Pons (tissue), 1 donor: ENCODE measurements around the gene DIP2B.

ENCODE experiments used
- DNase-seq: peaks from one replicate; pipeline ENCODE4 v3.0.0-alpha.2; 2016; ENCODE audit warnings: low spot score

Gene DIP2B

DNA sequence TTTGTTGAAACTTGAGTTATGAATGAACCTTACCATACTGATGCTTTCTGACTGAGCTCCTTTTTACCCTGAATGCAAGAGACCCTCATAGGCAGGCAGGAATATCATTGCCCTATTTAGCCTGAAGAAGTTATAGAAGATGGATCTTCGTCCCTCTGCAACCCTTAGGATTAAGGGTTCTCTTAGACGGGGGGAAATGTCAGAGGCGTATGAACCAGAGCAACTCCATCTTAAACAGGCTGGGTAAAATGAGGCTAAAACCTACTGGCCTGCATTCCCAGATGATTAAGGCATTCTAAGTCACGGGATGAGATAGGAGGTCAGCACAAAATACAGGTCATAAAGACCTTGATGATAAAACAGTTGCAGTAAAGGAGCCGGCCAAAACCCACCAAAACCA is 266.6 kb downstream of the DIP2B start:
- no peak for DNase-seq

DNA sequence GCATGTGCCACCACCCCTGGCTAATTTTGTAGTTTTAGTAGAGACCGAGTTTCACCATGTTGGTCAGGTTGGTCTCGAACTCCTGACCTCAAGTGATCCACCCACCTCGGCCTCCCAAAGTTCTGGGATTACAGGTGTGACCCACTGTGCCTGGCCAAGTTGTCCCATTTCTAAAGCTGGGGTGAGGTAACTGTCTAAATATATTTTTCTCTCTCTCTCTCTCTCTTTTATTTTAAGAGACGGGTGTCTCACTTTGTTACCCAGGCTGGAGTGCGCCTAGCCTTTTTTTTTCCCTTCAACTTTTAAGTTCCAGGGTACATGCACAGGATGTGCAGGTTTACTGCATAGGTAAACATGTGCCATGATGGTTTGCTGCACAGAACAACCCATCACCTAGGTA is 267.7 kb downstream of the DIP2B start:
- no peak for DNase-seq

GRCh38 chr12:50772877-50773276 is 268.1 kb downstream of the DIP2B start:
- no peak for DNase-seq

DNA sequence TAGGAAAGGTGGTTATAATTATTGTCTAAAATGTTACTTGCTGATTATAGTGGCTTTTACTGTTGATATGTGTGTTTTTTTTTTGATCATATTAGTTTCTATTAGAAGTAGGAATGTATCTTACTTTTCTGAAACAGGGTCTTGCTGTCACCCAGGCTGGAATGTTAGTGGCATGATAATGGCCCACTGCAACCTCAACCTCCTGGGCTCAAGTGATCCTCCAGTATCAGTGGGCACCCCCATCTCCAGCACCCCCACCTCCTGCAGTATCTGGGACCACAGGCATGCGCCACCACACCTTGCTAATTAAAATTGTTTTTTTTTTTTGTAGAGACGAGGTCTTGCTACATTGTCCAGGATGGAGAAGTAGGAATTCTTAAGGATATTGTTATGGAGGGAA is 270.5 kb downstream of the DIP2B start:
- no peak for DNase-seq

DNA sequence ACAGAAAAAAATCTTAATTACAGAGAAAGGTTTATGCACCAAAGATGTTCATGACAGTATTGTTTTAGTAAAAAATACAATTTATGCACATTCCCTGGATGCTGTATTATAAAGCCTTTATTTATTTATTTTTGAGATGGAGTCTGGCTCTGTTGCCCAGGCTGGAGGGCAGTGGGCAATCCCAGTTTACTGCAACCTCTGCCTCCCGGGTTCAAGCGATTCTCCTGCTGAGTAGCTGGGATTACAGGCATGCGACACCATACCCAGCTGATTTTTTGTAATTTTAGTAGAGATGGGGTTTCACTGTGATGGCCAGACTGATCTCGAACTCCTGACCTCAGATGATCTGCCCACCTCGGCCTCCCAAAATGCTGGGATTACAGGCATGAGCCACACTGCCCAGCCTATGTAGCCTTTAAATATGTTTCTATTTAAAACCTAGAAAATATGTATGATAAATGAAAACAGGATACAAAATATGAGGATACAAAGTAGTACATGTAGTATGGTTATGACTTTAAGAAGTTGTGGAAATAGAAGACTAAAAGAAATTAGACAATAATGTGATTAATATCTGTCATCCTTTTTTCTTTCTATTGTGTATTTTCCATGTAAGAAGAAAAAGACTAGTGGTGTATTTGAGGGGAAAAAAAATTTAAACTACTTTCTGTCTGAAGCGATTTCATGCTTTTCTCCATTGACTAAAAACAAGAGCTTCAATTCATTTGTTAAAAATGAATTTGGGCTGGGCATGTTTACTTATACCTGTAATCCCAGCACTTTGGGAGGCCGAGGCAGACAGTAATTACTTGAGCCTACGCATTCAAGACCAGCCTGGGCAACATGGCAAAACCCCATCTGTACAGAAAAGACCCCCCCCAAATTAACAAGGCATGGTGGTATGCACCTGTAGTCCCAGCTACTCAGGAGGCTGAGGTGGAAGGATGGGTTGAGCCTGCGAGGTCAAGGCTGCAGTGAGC is 272.3 kb downstream of the DIP2B start:
- no peak for DNase-seq

DNA sequence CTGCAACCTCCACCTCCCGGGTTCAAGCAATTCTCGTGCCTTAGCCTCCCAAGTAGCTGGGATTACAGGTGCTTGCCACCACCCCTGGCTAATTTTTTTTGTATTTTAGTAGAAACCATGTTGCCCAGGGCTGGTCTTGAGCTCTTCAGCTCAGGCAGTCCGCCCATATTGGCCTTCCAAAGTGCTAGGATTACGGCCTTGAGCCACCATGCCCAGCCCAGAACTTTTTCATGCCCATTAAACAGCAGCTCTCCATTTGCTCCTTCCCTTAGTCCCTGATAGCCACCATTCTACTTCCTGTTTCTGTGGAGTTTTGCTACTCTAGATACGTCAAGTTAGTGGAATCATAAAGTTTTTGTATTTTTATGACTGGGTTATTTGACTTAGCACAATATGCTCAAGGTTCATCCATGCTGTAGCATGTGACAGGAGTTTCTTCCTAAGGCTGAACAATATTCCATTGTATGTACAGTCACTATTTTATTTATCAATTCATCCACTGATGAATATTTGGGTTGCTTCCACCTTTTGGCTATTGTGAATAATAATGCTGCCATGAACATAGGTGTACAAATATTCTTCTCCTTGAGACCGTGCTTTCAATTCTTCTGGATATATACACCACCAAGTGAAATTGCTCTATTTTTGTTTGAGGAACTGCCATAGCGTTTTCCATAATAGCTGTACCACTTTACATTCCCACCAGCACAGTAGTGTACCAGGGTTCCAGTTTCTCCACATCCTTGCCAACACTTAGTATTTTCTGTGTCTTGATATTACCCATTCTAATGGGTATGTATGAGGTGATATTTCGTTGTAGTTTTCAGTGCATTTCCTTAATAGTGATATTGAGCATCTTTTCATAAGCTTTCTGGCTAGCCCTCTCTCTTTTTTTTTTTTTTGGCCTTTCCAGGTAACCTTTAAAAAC is 274.1 kb downstream of the DIP2B start:
- no peak for DNase-seq

DNA sequence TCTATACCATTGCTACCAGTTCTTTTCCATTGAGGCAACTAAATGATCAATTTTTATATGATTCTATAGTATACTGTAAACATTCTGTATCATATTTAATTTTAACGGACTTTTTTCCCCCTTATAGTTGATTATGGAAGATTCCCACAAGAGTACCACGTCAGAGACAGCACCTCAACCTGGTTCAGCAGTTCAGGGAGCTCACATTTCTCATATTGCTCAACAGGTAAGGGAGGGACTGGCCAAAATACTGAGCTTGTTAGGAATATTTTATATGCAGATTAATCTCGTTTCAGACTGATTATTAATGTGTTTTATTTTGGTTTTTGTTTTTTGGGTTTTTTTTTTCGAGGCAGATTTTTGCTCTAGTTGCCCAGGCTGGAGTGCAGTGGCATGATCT is 275.2 kb downstream of the DIP2B start:
- no peak for DNase-seq

- no peak for DNase-seq
Measured at GRCh38 chr12:50784501-50784900, 279.7 kb downstream of the DIP2B start.

GRCh38 chr12:50785406-50786001 is 280.7 kb downstream of the DIP2B start:
- DNase-seq = no peak

GRCh38 chr12:50786498-50787231 is 281.9 kb downstream of the DIP2B start:
- no peak for DNase-seq

DNA sequence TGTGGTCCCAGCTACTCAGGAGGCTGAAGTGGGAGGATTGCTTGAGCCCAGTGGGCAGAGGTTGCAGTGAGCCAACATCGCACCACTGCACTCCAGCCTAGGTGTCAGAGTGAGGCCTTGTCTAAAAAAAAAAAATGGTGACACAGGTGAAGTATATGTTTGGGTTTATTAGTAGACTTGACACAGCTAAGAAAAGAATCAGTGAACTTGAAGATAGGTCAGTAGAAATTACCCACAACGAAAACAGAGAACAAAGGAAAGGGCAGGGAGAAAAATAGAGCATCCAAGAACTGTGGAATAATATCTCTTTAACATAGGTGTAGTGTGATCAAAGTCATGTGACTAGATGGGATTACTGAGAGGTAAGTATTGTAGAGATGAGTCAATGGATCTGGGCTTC is 282.8 kb downstream of the DIP2B start:
- DNase-seq = no peak

GRCh38 chr12:50788561-50788960 is 283.8 kb downstream of the DIP2B start:
- DNase-seq = no peak

- no peak for DNase-seq
Measured at GRCh38 chr12:50790081-50790480, 285.3 kb downstream of the DIP2B start.
